HG03045 (cell line): ENCODE results near the gene ZNF787.

ENCODE experiments used
- ATAC-seq: cut with Tn5 transposase; IDR thresholded peaks from one replicate; pipeline ENCODE4 v1.9.1; 2021; ENCODE audit warnings: mild to moderate bottlenecking, moderate library complexity; ENCODE audit not compliant: unreplicated experiment

Gene ZNF787

GRCh38 chr19:56123266-56123891, 2.3 kb upstream of the ZNF787 start:
- ATAC-seq = no peak

GRCh38 chr19:56120371-56121179, 520 bp downstream of the ZNF787 start:
- peak; percentile 27 for ATAC-seq

GRCh38 chr19:56120002-56120370, 1.1 kb downstream of the ZNF787 start:
- ATAC-seq = no peak

- ATAC-seq = no peak
Observed at GRCh38 chr19:56119582-56119978, 1.5 kb downstream of the ZNF787 start.

- ATAC-seq = no peak
Observed at GRCh38 chr19:56118666-56119581, 2.2 kb downstream of the ZNF787 start.

- no peak for ATAC-seq
Observed at GRCh38 chr19:56117889-56118288, 3.2 kb downstream of the ZNF787 start.

- ATAC-seq = no peak
Observed at GRCh38 chr19:56117376-56117884, 3.7 kb downstream of the ZNF787 start.

GRCh38 chr19:56116606-56117005, 4.5 kb downstream of the ZNF787 start:
- ATAC-seq = no peak

- no peak for ATAC-seq
Observed at GRCh38 chr19:56115490-56115889, 5.6 kb downstream of the ZNF787 start.

- no peak for ATAC-seq
Observed at GRCh38 chr19:56114778-56115110, 6.4 kb downstream of the ZNF787 start.

- no peak for ATAC-seq
Observed at GRCh38 chr19:56114051-56114777, 6.9 kb downstream of the ZNF787 start.

- no peak for ATAC-seq
Observed at GRCh38 chr19:56113074-56113632, 7.9 kb downstream of the ZNF787 start.

- ATAC-seq = no peak
Observed at GRCh38 chr19:56112313-56112709, 8.8 kb downstream of the ZNF787 start.

GRCh38 chr19:56111601-56112312, 9.3 kb downstream of the ZNF787 start:
- ATAC-seq = peak; percentile 69

- ATAC-seq = no peak
Observed at GRCh38 chr19:56110515-56111448, 10.3 kb downstream of the ZNF787 start.

GRCh38 chr19:56109226-56109625, 11.9 kb downstream of the ZNF787 start:
- ATAC-seq = no peak

GRCh38 chr19:56108447-56109195, 12.5 kb downstream of the ZNF787 start:
- no peak for ATAC-seq
